PFSK-1 (cell line): ENCODE measurements around the gene MARCHF3.

ENCODE experiments used
- FOXP2 ChIP-seq: optimal IDR thresholded peaks from 2 replicates; pipeline ENCODE3; 2011; ENCODE audit warnings: borderline replicate concordance, control low read depth, inconsistent platforms; ENCODE audit not compliant: insufficient read depth; ENCODE audit errors: extremely low read length, extremely low read depth
- POLR2AphosphoS5 ChIP-seq: IDR thresholded peaks from 2 replicates; pipeline ENCODE4 v1.6.1; 2012; ENCODE audit warnings: low read depth, mild to moderate bottlenecking, control low read depth, low read length, moderate library complexity
- REST ChIP-seq, 2 experiments: IDR thresholded peaks; 2 replicates each; pipeline versions ENCODE4 v1.6.1 to v1.8.0; 2011 to 2012; ENCODE audit warnings: low read depth in 2 of 2, low read length in 2 of 2, control low read depth in 1 of 2, inconsistent platforms in 1 of 2, mild to moderate bottlenecking in 1 of 2, moderate library complexity in 1 of 2; ENCODE audit not compliant: insufficient read depth in 1 of 2
- SIN3A ChIP-seq: IDR thresholded peaks from 2 replicates; pipeline ENCODE4 v1.6.1; 2012; ENCODE audit warnings: mild to moderate bottlenecking, low read length, moderate library complexity, borderline replicate concordance; ENCODE audit not compliant: insufficient read depth
- TAF1 ChIP-seq: IDR thresholded peaks from 2 replicates; pipeline ENCODE4 v1.6.1; 2012; ENCODE audit warnings: low read length, control low read depth, borderline replicate concordance; ENCODE audit not compliant: insufficient read depth

The MARCHF3 gene

GRCh38 chr5:126931963-126932660 is 98.2 kb downstream of the MARCHF3 start:
- no peak for TF ChIP-seq POLR2AphosphoS5
- no peak for TF ChIP-seq SIN3A
- TF ChIP-seq FOXP2, result no peak

- TF ChIP-seq SIN3A (no peak), FOXP2 (no peak), TAF1 (no peak), REST (IDR thresholded peaks at IDR 0.05; ENCODE audit: insufficient read depth in 1 of 2, low read depth in 2 of 2, low read length in 2 of 2) (no peak), POLR2AphosphoS5 (no peak)
Observed at GRCh38 chr5:126928041-126928440, 102.3 kb downstream of the MARCHF3 start.

GRCh38 chr5:126927429-126927828 is 102.9 kb downstream of the MARCHF3 start:
- TF ChIP-seq FOXP2 (no peak), REST (IDR thresholded peaks at IDR 0.05; ENCODE audit: insufficient read depth in 1 of 2, low read depth in 2 of 2, low read length in 2 of 2) (no peak), TAF1 (no peak), SIN3A (no peak), POLR2AphosphoS5 (no peak)

- no peak for TF ChIP-seq POLR2AphosphoS5
- TF ChIP-seq FOXP2, result no peak
- no peak for TF ChIP-seq SIN3A
- TF ChIP-seq TAF1, result no peak
- TF ChIP-seq REST (IDR thresholded peaks at IDR 0.05; ENCODE audit: insufficient read depth in 1 of 2, low read depth in 2 of 2, low read length in 2 of 2), result no peak
Observed at GRCh38 chr5:126926187-126926586, 104.2 kb downstream of the MARCHF3 start.

GRCh38 chr5:126925482-126925881 is 104.9 kb downstream of the MARCHF3 start:
- TF ChIP-seq FOXP2 (no peak), POLR2AphosphoS5 (no peak), TAF1 (no peak), SIN3A (no peak), REST (IDR thresholded peaks at IDR 0.05; ENCODE audit: insufficient read depth in 1 of 2, low read depth in 2 of 2, low read length in 2 of 2) (no peak)
